ENCODE measurements around the gene DNAAF1.
"Not testable (repeated sequence)": the region's sequence is repeated elsewhere in the genome, so short reads cannot be mapped to it uniquely, and the experiment has no call there.

DNAAF1 gene

GRCh38 chr16:84144859-84145639 is at the start of gene DNAAF1, which contains the start of gene HSDL1:
DNAAF1 (plus strand) TSS chr16:84145308; CDS start chr16:84145441, 133 bp downstream.
HSDL1 (minus strand) TSS chr16:84145177; CDS start chr16:84131321, 13,856 bp downstream.
- peak; percentile 89 to 90 for DNase-seq (ENCODE audit: low read depth in 2 of 2)

GRCh38 chr16:84095466-84095865 is 49.6 kb upstream of the DNAAF1 start:
- no peak for DNase-seq (ENCODE audit: low read depth in 2 of 2)

DNA sequence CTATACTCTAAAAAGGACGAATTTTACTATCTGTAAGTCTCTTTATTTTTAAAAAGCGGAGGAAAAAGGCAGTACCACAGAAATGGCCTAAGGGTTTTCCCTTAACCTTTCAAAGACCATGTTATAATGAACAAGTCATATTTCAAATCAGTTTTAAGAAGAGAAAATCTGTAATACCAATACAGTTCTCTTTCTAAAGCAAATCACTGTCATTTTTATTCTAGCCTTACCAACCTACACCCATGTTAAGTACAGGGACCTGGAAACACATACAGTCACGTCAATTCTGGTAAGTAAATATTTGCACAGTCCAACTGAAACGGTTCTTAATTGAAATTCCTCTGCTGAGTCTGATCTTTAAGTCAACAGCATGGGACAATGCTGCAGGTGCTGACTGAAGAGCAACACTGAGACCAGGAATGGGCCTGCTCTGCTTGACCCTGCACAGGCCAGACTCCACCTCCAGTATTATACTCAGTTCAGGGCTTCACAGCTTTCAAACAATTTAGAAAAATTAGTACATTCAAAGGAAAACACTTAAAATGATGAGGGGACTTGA is 48.6 kb upstream of the DNAAF1 start:
- DNase-seq (ENCODE audit: low read depth in 2 of 2): no peak

DNA sequence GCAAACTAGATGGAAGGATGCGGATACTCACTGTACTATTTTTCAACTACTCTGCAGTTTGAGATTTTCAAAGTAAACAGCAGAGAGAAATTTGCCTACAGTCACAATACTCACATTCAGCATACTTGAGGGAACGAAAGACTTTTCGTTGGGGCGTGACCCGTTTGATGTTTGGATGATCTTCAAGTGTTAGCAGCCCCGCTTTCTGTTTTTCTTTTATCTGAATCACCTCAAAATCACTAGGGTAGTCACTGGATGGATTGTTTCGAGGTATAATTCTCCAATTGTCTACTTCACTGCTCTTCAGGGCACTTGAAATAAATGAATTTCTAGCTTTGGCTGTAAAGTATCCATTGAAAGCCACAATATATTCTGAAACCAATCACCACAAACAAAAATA is 46.2 kb upstream of the DNAAF1 start:
- no peak for DNase-seq (ENCODE audit: low read depth in 2 of 2)

- no peak for DNase-seq (ENCODE audit: low read depth in 2 of 2)
Observed at GRCh38 chr16:84103678-84104077, 41.4 kb upstream of the DNAAF1 start.

DNA sequence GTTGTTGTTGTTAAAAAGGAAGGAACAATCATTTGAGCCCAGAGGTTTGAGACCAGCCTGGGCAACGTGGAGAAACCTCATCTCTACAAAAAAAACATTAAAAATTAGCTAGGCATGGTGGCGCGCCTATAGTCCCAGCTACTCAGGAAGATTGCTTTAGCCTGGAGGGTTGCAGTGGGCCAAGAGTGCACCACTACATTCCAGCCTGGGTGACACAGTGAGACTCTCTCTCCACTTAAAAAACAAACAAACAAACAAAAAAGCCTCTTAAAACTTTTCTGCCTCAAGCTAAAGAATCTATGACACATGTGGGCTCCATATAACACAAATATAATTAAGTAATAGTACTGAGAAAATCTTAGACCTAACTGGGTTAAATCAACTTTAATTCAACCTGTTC is 40.9 kb upstream of the DNAAF1 start:
- no peak for DNase-seq (ENCODE audit: low read depth in 2 of 2)

GRCh38 chr16:84105301-84105815 is 39.8 kb upstream of the DNAAF1 start:
- no peak for DNase-seq (ENCODE audit: low read depth in 2 of 2)

DNA sequence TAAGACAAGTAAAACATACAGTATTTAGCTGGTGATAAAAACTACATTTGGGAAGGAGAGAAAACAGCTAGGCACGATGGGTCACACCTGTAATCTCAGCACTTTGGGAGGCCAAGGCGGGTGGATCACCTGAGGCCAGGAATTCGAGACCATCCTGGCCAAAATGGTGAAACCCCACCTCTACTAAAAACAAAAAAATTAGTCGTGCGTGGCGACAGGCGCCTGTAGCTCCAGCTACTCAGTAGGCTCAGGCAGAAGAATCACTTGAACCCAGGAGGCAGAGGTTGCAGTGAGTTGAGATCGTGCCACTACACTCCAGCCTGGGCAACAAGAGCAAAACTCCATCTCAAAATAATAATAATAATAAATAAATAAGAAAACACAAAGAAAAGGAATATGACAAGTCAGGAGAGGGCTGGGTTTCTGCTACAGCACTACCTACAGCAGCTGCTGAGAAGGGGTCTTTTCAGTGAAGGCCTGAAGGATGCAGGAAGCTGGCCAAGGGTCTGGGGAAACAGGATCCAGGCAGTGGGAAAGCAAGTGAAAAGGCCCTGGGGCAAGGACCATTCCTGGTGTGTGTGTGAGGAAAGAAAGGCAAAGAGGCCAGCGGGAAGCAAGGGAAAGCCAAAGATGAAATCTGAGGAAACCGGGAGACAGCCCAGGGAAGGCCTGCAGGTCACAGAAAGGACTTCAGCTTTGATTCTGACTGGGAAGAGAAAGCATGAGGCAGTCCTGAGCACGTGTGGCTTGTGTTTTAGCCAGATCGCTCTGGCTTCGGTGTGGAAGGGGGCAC is 39.0 kb upstream of the DNAAF1 start:
- DNase-seq (ENCODE audit: low read depth in 2 of 2): no peak

DNA sequence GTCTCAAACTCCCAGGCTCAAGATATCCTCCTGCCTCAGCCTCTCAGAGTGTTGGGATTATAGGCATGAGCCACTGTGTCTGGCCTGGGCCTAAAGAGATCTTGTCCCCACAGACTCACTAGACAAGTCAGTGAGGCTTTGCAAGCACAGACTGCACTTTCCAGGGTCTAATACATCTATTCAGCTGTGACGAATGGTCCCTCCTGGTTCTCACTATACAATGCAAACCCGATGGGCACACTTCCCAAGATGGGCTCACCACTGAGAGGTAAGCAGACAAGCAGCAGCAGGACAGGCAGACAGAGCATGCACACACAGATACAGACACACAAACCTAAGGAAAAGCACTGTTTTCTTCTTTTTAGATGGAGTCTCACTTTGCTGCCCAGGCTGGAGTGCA is 37.2 kb upstream of the DNAAF1 start:
- DNase-seq (ENCODE audit: low read depth in 2 of 2): no peak

- DNase-seq (ENCODE audit: low read depth in 2 of 2): no peak
Observed at GRCh38 chr16:84109598-84110335, 35.3 kb upstream of the DNAAF1 start.

- no peak for DNase-seq (ENCODE audit: low read depth in 2 of 2)
Observed at GRCh38 chr16:84110527-84110926, 34.6 kb upstream of the DNAAF1 start.

GRCh38 chr16:84111525-84111924 is 33.6 kb upstream of the DNAAF1 start:
- no peak for DNase-seq (ENCODE audit: low read depth in 2 of 2)

DNA sequence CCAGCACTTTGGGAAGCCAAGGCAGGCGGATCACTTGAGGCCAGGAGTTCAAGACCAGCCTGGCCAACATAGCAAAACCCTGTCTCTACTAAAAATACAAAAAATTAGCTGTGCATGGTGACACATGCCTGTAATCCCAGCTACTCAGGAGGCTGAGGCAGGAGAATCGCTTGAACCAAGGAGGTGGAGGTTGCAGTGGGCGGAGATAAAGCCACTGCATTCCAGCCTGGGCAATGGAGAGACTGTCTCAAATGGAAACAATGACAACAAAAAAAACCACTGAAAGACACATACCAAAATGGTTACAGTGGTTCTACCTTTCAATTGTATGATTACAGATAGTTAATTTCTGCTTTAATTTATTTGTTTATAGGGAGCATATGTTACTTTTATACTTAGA is 33.2 kb upstream of the DNAAF1 start:
- peak in 1 of 2 donors; percentile 30 for DNase-seq (ENCODE audit: low read depth in 2 of 2)

DNA sequence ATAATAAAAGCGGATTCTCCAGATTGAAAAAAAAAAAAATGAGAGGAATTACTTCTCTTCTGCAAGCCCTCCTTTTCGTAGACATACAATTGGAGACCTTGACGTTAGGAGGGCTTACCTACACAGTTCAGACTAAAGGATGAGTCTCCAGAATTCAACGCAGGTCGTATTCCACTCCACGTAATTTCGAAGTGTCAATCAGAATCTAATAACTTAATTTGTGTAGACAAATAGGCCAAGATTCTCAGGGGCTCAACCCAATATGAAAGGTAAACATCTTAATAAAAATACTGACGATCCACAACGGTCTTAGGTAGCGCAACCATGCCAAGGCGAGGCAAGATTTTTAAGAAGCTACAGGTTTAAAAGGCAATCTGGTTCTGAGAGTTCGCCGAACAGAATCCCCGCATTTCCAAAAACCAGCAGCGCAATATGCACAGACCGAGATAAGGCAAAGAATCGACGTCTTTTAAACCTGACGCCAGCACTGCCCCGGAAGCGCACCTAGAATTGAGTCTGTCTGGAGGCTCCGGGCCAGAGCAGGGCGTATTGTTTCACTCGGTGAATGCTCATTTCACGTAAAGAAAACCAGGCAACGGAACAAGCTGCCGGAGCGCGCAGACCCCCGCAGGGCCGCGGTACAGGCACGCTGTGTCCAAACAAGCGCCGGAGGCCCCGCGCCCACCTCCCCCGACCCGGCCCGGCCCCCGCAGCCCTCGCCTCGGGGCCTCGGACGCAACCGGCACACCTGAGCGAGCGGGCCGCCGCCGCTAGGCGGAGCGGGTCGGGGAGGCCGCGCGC is 29.0 kb upstream of the DNAAF1 start:
- DNase-seq (ENCODE audit: low read depth in 2 of 2): no peak

GRCh38 chr16:84116720-84117493 is 28.2 kb upstream of the DNAAF1 start, which contains the start of gene MBTPS1:
MBTPS1 (minus strand) TSS chr16:84116942; CDS start chr16:84101783, 15,159 bp downstream.
- peak; percentile 99 for DNase-seq (ENCODE audit: low read depth in 2 of 2)

- peak in 1 of 2 donors; percentile 10 for DNase-seq (ENCODE audit: low read depth in 2 of 2)
Observed at GRCh38 chr16:84117494-84117843, 27.6 kb upstream of the DNAAF1 start.

DNA sequence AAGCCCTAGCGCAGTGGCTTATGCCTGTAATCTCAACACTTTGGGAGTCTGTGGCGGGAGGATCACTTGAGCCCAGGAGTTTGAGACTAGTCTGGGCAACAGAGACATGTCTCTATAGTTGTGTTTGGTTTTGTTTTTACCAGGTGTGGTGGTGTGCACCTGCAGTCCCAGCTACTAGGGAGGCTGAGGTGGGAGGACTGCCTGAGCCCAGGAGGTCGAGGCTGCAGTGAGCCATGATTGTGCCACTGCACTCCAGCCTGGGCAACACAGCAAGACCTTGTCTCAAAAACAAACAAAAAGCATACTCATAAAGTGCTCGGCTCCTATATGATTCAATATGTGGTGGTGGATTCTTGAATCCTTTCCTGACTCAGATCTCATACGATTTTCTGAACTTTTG is 26.8 kb upstream of the DNAAF1 start:
- not testable (repeated sequence) for DNase-seq (ENCODE audit: low read depth in 2 of 2)

GRCh38 chr16:84119368-84119767 is 25.7 kb upstream of the DNAAF1 start:
- no peak for DNase-seq (ENCODE audit: low read depth in 2 of 2)

DNA sequence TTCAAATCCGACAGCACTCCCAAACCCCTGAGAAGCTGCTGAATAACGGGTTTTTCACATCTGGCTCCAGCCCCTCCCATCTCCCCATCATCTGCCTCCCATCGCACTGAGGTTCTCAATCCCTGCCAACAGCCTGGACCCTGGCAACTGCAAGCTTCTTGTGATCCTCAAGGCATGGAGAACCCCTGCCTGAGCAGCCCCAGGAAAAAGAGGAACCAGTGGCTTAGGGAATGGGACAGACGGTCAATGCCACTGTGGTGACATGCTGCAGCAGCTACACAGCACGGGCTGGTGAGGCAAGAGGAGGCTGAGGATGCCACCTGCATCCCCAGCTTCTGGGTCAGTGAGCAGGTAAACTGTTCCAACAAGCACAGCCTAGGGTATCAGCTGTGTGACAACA is 25.1 kb upstream of the DNAAF1 start:
- DNase-seq (ENCODE audit: low read depth in 2 of 2): no peak

DNA sequence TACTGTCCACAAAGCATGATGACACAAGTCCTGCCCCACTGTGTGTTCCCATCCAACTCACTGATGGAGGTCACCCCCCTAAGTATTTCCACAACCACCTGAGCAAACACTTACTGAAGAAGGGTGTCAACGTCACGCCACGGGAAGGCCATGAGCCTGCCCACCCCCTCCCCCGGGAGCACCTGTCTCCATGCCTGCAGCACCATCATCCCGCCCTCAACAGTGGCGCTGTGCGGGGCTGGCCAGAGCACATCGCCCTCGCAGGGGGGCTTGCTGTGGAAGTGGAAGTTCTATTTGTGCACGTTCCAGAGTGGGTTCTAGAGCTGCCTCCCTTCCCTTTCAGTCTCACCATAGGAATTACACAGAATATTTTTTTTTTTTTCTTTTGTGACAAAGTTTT is 24.1 kb upstream of the DNAAF1 start:
- no peak for DNase-seq (ENCODE audit: low read depth in 2 of 2)
